Fibroblast of the aortic adventitia (primary cell): ENCODE measurements around the gene PYY. TPM values are rescaled to one million over a fixed set of nuclear protein-coding genes. Genes with fewer than 3 reads are reported as not detected.
"Not testable (repeated sequence)": the region's sequence is repeated elsewhere in the genome, so short reads cannot be mapped to it uniquely, and the experiment has no call there.

Source experiments
- DNase-seq: peaks from one replicate; pipeline ENCODE4 v3.0.0-alpha.2; 2010; ENCODE audit warnings: low read depth
- H3K4me3 ChIP-seq: 2 replicates; pipeline ENCODE4 v1.5.1; 2011; ENCODE audit warnings: low read depth, mild to moderate bottlenecking, control low read depth, low read length, moderate library complexity
- total RNA-seq: library from RNA; depleted of rRNA; stranded (reverse); fragments of >200 nt; gene quantifications from 2 replicates; pipeline ENCODE4 v1.2.3, GENCODE V29; 2012; ENCODE audit warnings: low replicate concordance
- TF ChIP-seq, protein P1 (sequence below): IDR thresholded peaks from 2 replicates; pipeline ENCODE4 v1.5.1; 2011; ENCODE audit warnings: mild to moderate bottlenecking, low read length, control low read depth, inconsistent platforms; ENCODE audit not compliant: insufficient read depth

The PYY gene
- total RNA-seq, 1 donor, result not detected

- H3K4me3 ChIP-seq, result no peak overlapping the region
- no peak for DNase-seq
- TF ChIP-seq, protein P1, sequence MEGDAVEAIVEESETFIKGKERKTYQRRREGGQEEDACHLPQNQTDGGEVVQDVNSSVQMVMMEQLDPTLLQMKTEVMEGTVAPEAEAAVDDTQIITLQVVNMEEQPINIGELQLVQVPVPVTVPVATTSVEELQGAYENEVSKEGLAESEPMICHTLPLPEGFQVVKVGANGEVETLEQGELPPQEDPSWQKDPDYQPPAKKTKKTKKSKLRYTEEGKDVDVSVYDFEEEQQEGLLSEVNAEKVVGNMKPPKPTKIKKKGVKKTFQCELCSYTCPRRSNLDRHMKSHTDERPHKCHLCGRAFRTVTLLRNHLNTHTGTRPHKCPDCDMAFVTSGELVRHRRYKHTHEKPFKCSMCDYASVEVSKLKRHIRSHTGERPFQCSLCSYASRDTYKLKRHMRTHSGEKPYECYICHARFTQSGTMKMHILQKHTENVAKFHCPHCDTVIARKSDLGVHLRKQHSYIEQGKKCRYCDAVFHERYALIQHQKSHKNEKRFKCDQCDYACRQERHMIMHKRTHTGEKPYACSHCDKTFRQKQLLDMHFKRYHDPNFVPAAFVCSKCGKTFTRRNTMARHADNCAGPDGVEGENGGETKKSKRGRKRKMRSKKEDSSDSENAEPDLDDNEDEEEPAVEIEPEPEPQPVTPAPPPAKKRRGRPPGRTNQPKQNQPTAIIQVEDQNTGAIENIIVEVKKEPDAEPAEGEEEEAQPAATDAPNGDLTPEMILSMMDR, result no peak
These were observed 17.3 kb downstream of the PYY start for GRCh38 chr17:43936434-43936833.

GRCh38 chr17:43935926-43936261 lies 17.8 kb downstream of the PYY start:
- TF ChIP-seq, protein P1, result no peak
- H3K4me3 ChIP-seq, result no peak overlapping the region
- no peak for DNase-seq

GRCh38 chr17:43935204-43935925 lies 18.4 kb downstream of the PYY start:
- TF ChIP-seq, protein P1, result no peak
- DNase-seq, result no peak
- no peak overlapping the region for H3K4me3 ChIP-seq

- DNase-seq, result no peak
- no peak overlapping the region for H3K4me3 ChIP-seq
- TF ChIP-seq, protein P1, result no peak
These were observed 20.8 kb downstream of the PYY start for GRCh38 chr17:43932923-43933322.

GRCh38 chr17:43932357-43932756 lies 21.4 kb downstream of the PYY start:
- H3K4me3 ChIP-seq, result no peak overlapping the region
- TF ChIP-seq, protein P1, result no peak
- no peak for DNase-seq

GRCh38 chr17:43931062-43931571 lies 22.6 kb downstream of the PYY start:
- TF ChIP-seq, protein P1, result no peak
- no peak overlapping the region for H3K4me3 ChIP-seq
- no peak for DNase-seq

GRCh38 chr17:43928609-43929008 lies 25.1 kb downstream of the PYY start:
- TF ChIP-seq, protein P1, result no peak
- H3K4me3 ChIP-seq, result no peak overlapping the region
- no peak for DNase-seq

DNA sequence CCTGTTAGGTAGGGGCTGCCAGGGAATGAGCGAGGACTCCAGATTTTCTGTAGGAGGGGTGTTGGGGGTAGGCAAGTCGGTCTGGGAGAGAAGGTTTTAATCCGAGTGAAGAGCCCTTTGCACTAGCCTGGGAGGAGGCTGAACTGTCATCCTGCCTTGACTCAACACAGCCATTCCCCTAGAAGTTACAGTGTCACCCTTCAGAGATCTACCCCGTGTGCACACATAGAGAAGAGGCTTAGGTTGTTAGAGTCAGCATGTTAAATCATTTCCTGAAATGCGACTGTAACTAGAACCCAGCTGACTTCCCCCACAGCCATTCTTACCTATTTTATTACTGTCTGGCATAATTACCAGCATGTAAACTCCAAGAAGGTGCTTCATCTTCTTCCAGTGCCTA lies 25.8 kb downstream of the PYY start:
- H3K4me3 ChIP-seq, DNase-seq: not testable (repeated sequence)
